22Rv1 (cell line): ENCODE measurements around the gene COL4A2.

Experiments
- CTCF ChIP-seq: fragments of 450-650 bp; IDR thresholded peaks from 2 replicates; pipeline ENCODE4 v1.5.1; 2017; ENCODE audit warnings: mild to moderate bottlenecking
- ZFX ChIP-seq: fragments of 450-650 bp; IDR thresholded peaks from 2 replicates; pipeline ENCODE4 v1.6.1; 2017; ENCODE audit warnings: antibody characterized with exemption, borderline replicate concordance

- TF ChIP-seq CTCF (no peak), ZFX (no peak)
Measured at GRCh38 chr13:110495881-110496280, 188.8 kb downstream of the COL4A2 start.
